Epithelial cell of esophagus (primary cell): ENCODE data around the gene SH2B3.

ENCODE experiments used
- DNase-seq: peaks from one replicate; pipeline ENCODE4 v3.0.0; 2010; ENCODE audit warnings: low read depth
- H3K4me3 ChIP-seq: 2 replicates; pipeline ENCODE4 v1.5.1; 2011; ENCODE audit warnings: mild to moderate bottlenecking, low read length, control low read depth
- CTCF ChIP-seq: IDR thresholded peaks from 2 replicates; pipeline ENCODE4 v1.5.1; 2011; ENCODE audit warnings: low read depth, mild to moderate bottlenecking, low read length, control low read depth, inconsistent platforms; ENCODE audit not compliant: insufficient read depth; ENCODE audit errors: missing control alignments

The SH2B3 gene

GRCh38 chr12:111410431-111411184 is 4.9 kb downstream of the SH2B3 start:
- no peak for DNase-seq
- no peak for TF ChIP-seq CTCF
- H3K4me3 ChIP-seq = no peak overlapping the region

GRCh38 chr12:111411185-111411764 is 5.6 kb downstream of the SH2B3 start:
- no peak for TF ChIP-seq CTCF
- DNase-seq = no peak
- no peak overlapping the region for H3K4me3 ChIP-seq

- H3K4me3 ChIP-seq = no peak overlapping the region
- no peak for DNase-seq
- TF ChIP-seq CTCF = no peak
Measured at GRCh38 chr12:111412007-111412829, 6.5 kb downstream of the SH2B3 start.

GRCh38 chr12:111412830-111413441 is 7.2 kb downstream of the SH2B3 start:
- H3K4me3 ChIP-seq = no peak overlapping the region
- TF ChIP-seq CTCF = no peak
- no peak for DNase-seq

GRCh38 chr12:111413442-111414086 is 7.8 kb downstream of the SH2B3 start:
- no peak overlapping the region for H3K4me3 ChIP-seq
- no peak for TF ChIP-seq CTCF
- DNase-seq = no peak

- TF ChIP-seq CTCF = no peak
- no peak for DNase-seq
- no peak overlapping the region for H3K4me3 ChIP-seq
Measured at GRCh38 chr12:111414711-111415252, 9.1 kb downstream of the SH2B3 start.
